ENCODE results near the gene PLCH2.

The PLCH2 gene

GRCh38 chr1:2445162-2445822 lies 30.8 kb upstream of the PLCH2 start:
- DNase-seq (ENCODE audit: extremely low read depth, low read depth): no peak
- no peak overlapping the region for H3K4me3 ChIP-seq (replicated peaks; ENCODE audit: low read depth, low read length)
- TF ChIP-seq CTCF (IDR thresholded peaks at IDR 0.05; ENCODE audit: low read depth, low read length, missing control alignments): no peak

- DNase-seq (ENCODE audit: extremely low read depth, low read depth): no peak
- H3K4me3 ChIP-seq (replicated peaks; ENCODE audit: low read depth, low read length): no peak overlapping the region
- TF ChIP-seq CTCF (IDR thresholded peaks at IDR 0.05; ENCODE audit: low read depth, low read length, missing control alignments): no peak
Observed at GRCh38 chr1:2445823-2446215, 30.3 kb upstream of the PLCH2 start.

DNA sequence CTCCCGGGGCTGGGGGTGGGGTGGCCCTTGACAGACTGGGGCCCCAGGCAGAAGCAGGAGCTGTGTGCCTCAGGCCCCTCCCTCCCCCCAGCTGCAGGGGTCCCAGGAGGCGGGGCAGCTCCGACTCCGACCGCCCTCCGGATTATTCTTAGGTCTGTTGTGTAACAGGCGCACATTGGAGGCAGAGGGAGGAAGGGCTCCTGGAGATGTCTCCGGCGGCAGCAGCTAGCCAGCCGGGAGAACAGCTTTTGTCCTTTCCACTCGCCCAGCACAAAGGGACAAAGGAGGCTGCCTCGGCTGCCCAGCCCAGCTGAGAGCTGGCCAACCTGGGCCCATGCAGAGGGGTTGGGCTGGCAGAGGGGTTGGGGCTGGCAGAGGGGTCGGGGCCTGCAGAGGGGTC lies 29.7 kb upstream of the PLCH2 start:
- no peak for DNase-seq (ENCODE audit: extremely low read depth, low read depth)
- no peak overlapping the region for H3K4me3 ChIP-seq (replicated peaks; ENCODE audit: low read depth, low read length)
- no peak for TF ChIP-seq CTCF (IDR thresholded peaks at IDR 0.05; ENCODE audit: low read depth, low read length, missing control alignments)

DNA sequence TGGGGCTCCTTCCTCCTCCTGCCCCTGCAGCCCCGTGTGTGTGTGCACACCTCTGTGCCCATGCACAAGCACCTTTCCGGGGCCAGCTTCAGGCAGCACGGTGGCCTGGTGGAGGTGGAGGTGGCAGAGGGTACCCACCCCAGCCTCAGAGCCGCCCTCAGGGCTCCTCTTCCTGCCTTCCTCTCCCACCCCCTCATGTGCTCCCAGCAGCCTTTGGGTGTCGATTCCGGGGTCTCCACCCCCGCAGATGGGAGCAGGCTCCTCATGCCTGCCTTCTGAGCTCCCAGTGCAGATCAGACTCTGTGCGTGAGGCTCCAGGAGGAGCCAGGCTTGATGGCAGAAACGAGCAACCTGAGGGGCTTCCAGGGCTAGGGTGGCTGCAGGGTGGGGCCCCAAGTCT lies 29.2 kb upstream of the PLCH2 start:
- no peak overlapping the region for H3K4me3 ChIP-seq (replicated peaks; ENCODE audit: low read depth, low read length)
- TF ChIP-seq CTCF (IDR thresholded peaks at IDR 0.05; ENCODE audit: low read depth, low read length, missing control alignments): no peak
- no peak for DNase-seq (ENCODE audit: extremely low read depth, low read depth)

DNA sequence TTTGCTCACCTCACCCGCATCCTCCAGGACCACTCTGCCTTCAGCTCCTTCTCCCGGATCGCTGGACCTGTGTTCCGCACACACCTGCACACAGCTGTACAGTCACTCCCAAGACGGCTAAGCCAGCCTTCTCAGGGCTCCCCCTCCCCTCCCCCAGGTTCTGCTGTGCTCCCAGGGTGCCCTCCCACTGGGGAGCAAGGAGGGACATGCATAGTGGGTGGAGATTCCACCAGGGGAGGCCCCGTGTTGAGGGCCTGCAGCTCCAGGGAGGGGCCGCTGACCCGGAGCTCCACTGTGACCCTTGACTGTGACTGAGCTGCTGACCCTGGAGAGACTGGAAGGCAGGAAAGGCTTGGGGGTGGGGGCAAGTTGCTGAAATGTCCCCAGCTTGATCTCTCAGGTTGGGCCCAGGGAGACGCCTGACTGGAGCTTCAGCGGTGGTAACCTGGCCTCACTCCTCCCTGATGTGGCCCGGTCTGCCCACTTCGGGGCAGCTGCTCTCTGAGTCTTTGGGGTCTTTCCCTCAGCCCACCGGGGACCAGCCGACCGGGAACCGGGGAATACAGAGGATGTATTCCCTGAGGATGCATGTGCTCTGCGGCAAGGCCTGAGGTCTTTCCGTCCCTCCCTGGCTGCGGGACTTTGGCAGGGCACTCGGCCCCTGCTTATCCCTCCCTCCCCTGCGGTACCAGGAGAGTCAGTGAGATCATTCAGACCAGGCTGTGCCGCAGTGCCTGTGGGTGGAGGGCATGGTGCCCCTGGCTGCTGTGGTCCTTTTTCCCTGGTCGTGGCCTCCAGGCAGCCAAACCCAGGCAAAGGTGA lies 28.6 kb upstream of the PLCH2 start:
- DNase-seq (ENCODE audit: extremely low read depth, low read depth): no peak
- no peak for TF ChIP-seq CTCF (IDR thresholded peaks at IDR 0.05; ENCODE audit: low read depth, low read length, missing control alignments)

DNA sequence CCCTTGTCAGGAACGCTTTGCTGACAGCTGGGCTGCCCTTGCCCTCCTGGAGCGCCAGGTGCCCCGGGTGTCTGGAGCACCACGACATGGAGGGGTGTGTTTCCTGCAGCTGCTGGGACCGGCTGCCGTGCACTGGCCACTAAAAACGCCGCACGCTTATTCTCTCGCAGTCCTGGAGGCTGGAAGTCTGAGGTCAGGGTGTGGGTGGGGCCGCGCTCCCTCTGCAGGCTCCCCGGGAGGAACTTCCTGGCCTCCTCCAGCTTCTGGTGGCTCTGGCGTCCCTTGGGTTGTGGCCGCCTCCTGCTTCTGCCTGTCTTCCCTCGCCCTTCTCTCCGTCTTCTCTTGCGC lies 28.0 kb upstream of the PLCH2 start:
- DNase-seq (ENCODE audit: extremely low read depth, low read depth): no peak
- no peak for TF ChIP-seq CTCF (IDR thresholded peaks at IDR 0.05; ENCODE audit: low read depth, low read length, missing control alignments)
- no peak overlapping the region for H3K4me3 ChIP-seq (replicated peaks; ENCODE audit: low read depth, low read length)

More for the DNA sequence above, 28.6 kb upstream of the PLCH2 start:
- no peak overlapping the region for H3K4me3 ChIP-seq (replicated peaks; ENCODE audit: low read depth, low read length)
